ENCODE measurements around the gene CDH22.

CDH22 gene

GRCh38 chr20:46328200-46328882 lies 20.0 kb upstream of the CDH22 start:
- DNase-seq (ENCODE audit: low read depth): no peak
- no peaks in the 10 kb centered on the region for H3K4me1 ChIP-seq (ENCODE audit: control insufficient read depth, insufficient read depth, low read length)

GRCh38 chr20:46327557-46327956 lies 19.3 kb upstream of the CDH22 start:
- no peaks in the 10 kb centered on the region for H3K36me3 ChIP-seq (ENCODE audit: control insufficient read depth, insufficient read depth, low read length, severe bottlenecking)
- no peak for DNase-seq (ENCODE audit: low read depth)
- no peaks in the 10 kb centered on the region for H3K9me3 ChIP-seq (ENCODE audit: control insufficient read depth, low read length)
- peaks cover 67% of the 10 kb centered on the region for H3K27me3 ChIP-seq (replicated peaks; ENCODE audit: control insufficient read depth, insufficient read depth, low read length)
- H3K4me1 ChIP-seq (ENCODE audit: control insufficient read depth, insufficient read depth, low read length): no peaks in the 10 kb centered on the region
- H3K4me3 ChIP-seq (ENCODE audit: low read length): no peak overlapping the region
- no peak overlapping the region for H3K9ac ChIP-seq (ENCODE audit: low read length)

More at GRCh38 chr20:46328200-46328882, 20.0 kb upstream of the CDH22 start:
- H3K4me3 ChIP-seq (ENCODE audit: low read length): no peak overlapping the region
- H3K36me3 ChIP-seq (ENCODE audit: control insufficient read depth, insufficient read depth, low read length, severe bottlenecking): no peaks in the 10 kb centered on the region
- no peak overlapping the region for H3K9ac ChIP-seq (ENCODE audit: low read length)
- peaks cover 66% of the 10 kb centered on the region for H3K27me3 ChIP-seq (replicated peaks; ENCODE audit: control insufficient read depth, insufficient read depth, low read length)
- no peaks in the 10 kb centered on the region for H3K9me3 ChIP-seq (ENCODE audit: control insufficient read depth, low read length)

GRCh38 chr20:46325789-46326188 lies 17.5 kb upstream of the CDH22 start:
- Histone ChIP-seq H3K27me3 (replicated peaks; ENCODE audit: control insufficient read depth, insufficient read depth, low read length) (peaks cover 68% of the 10 kb centered on the region), H3K4me1 (ENCODE audit: control insufficient read depth, insufficient read depth, low read length) (no peaks in the 10 kb centered on the region), H3K9ac (ENCODE audit: low read length) (no peak overlapping the region), H3K9me3 (ENCODE audit: control insufficient read depth, low read length) (no peaks in the 10 kb centered on the region), H3K36me3 (ENCODE audit: control insufficient read depth, insufficient read depth, low read length, severe bottlenecking) (no peaks in the 10 kb centered on the region), H3K4me3 (ENCODE audit: low read length) (no peak overlapping the region)
- DNase-seq (ENCODE audit: low read depth): no peak

DNA sequence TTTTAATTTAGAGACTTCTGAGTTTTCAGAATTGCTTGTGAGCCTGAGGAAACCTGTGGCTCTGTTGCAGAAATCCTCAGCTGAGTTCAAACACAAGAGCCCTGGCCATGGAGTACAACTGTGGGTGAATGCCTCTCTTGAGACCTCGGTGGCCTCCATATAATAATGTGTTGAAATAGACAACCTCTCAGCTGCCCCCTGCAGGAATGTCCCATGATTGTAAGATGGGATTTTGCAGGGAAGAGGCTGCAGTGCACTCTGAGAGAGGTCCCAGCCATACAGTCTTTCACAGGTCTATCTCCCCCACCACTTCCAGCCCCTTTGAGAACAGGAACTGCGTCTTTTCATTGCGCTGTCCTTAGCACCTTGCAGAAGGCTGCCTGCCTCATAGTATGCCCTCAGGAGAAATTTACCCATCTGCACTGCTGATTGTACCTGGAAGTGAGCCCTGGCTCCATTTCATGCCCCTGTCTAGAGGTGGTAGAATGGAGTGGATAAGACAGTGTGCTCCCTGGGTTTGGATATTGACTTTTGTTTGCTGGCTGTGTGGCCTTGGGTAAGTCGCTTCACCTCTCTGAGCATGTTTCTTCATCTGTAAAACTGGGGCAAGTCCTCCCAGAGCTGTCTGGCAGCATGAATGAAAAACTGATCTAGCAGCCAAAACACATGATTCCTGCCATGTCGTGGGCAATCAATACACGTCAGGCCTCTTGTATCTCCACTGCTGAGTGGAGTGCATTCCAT lies 16.8 kb upstream of the CDH22 start:
- no peak overlapping the region for H3K9ac ChIP-seq (ENCODE audit: low read length)
- no peak overlapping the region for H3K4me3 ChIP-seq (ENCODE audit: low read length)
- no peaks in the 10 kb centered on the region for H3K9me3 ChIP-seq (ENCODE audit: control insufficient read depth, low read length)
- H3K36me3 ChIP-seq (ENCODE audit: control insufficient read depth, insufficient read depth, low read length, severe bottlenecking): no peaks in the 10 kb centered on the region
- peak; percentile 42 for DNase-seq (ENCODE audit: low read depth)
- H3K4me1 ChIP-seq (ENCODE audit: control insufficient read depth, insufficient read depth, low read length): no peaks in the 10 kb centered on the region
- peaks cover 70% of the 10 kb centered on the region for H3K27me3 ChIP-seq (replicated peaks; ENCODE audit: control insufficient read depth, insufficient read depth, low read length)

GRCh38 chr20:46324379-46324778 lies 16.1 kb upstream of the CDH22 start:
- H3K27me3 ChIP-seq (replicated peaks; ENCODE audit: control insufficient read depth, insufficient read depth, low read length): peaks cover 74% of the 10 kb centered on the region

GRCh38 chr20:46323557-46323956 lies 15.3 kb upstream of the CDH22 start:
- Histone ChIP-seq H3K27me3 (replicated peaks; ENCODE audit: control insufficient read depth, insufficient read depth, low read length) (peaks cover 75% of the 10 kb centered on the region), H3K9me3 (ENCODE audit: control insufficient read depth, low read length) (no peaks in the 10 kb centered on the region), H3K36me3 (ENCODE audit: control insufficient read depth, insufficient read depth, low read length, severe bottlenecking) (no peaks in the 10 kb centered on the region), H3K4me3 (ENCODE audit: low read length) (no peak overlapping the region), H3K4me1 (ENCODE audit: control insufficient read depth, insufficient read depth, low read length) (no peaks in the 10 kb centered on the region), H3K9ac (ENCODE audit: low read length) (no peak overlapping the region)
- no peak for DNase-seq (ENCODE audit: low read depth)

More at GRCh38 chr20:46324379-46324778, 16.1 kb upstream of the CDH22 start:
- Histone ChIP-seq H3K9me3 (ENCODE audit: control insufficient read depth, low read length) (no peaks in the 10 kb centered on the region), H3K9ac (ENCODE audit: low read length) (no peak overlapping the region), H3K36me3 (ENCODE audit: control insufficient read depth, insufficient read depth, low read length, severe bottlenecking) (no peaks in the 10 kb centered on the region), H3K4me3 (ENCODE audit: low read length) (no peak overlapping the region), H3K4me1 (ENCODE audit: control insufficient read depth, insufficient read depth, low read length) (no peaks in the 10 kb centered on the region)
- DNase-seq (ENCODE audit: low read depth): no peak

GRCh38 chr20:46322641-46323040 lies 14.3 kb upstream of the CDH22 start:
- Histone ChIP-seq H3K4me3 (ENCODE audit: low read length) (no peak overlapping the region), H3K27me3 (replicated peaks; ENCODE audit: control insufficient read depth, insufficient read depth, low read length) (peaks cover 79% of the 10 kb centered on the region), H3K9ac (ENCODE audit: low read length) (no peak overlapping the region), H3K4me1 (ENCODE audit: control insufficient read depth, insufficient read depth, low read length) (no peaks in the 10 kb centered on the region), H3K36me3 (ENCODE audit: control insufficient read depth, insufficient read depth, low read length, severe bottlenecking) (no peaks in the 10 kb centered on the region), H3K9me3 (ENCODE audit: control insufficient read depth, low read length) (no peaks in the 10 kb centered on the region)
- no peak for DNase-seq (ENCODE audit: low read depth)

GRCh38 chr20:46317685-46318177 lies 9.4 kb upstream of the CDH22 start:
- Histone ChIP-seq H3K36me3 (ENCODE audit: control insufficient read depth, insufficient read depth, low read length, severe bottlenecking) (no peaks in the 10 kb centered on the region), H3K9ac (ENCODE audit: low read length) (no peak overlapping the region), H3K4me3 (ENCODE audit: low read length) (no peak overlapping the region), H3K27me3 (replicated peaks; ENCODE audit: control insufficient read depth, insufficient read depth, low read length) (peaks cover 88% of the 10 kb centered on the region), H3K9me3 (ENCODE audit: control insufficient read depth, low read length) (no peaks in the 10 kb centered on the region), H3K4me1 (ENCODE audit: control insufficient read depth, insufficient read depth, low read length) (no peaks in the 10 kb centered on the region)
- DNase-seq (ENCODE audit: low read depth): no peak

GRCh38 chr20:46316984-46317684 lies 8.8 kb upstream of the CDH22 start:
- H3K4me1 ChIP-seq (ENCODE audit: control insufficient read depth, insufficient read depth, low read length): no peaks in the 10 kb centered on the region
- H3K9ac ChIP-seq (ENCODE audit: low read length): no peak overlapping the region
- no peak overlapping the region for H3K4me3 ChIP-seq (ENCODE audit: low read length)
- H3K36me3 ChIP-seq (ENCODE audit: control insufficient read depth, insufficient read depth, low read length, severe bottlenecking): no peaks in the 10 kb centered on the region
- H3K27me3 ChIP-seq (replicated peaks; ENCODE audit: control insufficient read depth, insufficient read depth, low read length): peaks cover 91% of the 10 kb centered on the region
- no peaks in the 10 kb centered on the region for H3K9me3 ChIP-seq (ENCODE audit: control insufficient read depth, low read length)
- DNase-seq (ENCODE audit: low read depth): no peak

GRCh38 chr20:46315311-46315710 lies 7.0 kb upstream of the CDH22 start:
- H3K9ac ChIP-seq (ENCODE audit: low read length): no peak overlapping the region
- no peak overlapping the region for H3K4me3 ChIP-seq (ENCODE audit: low read length)
- peaks cover 93% of the 10 kb centered on the region for H3K27me3 ChIP-seq (replicated peaks; ENCODE audit: control insufficient read depth, insufficient read depth, low read length)
- no peaks in the 10 kb centered on the region for H3K9me3 ChIP-seq (ENCODE audit: control insufficient read depth, low read length)
- H3K36me3 ChIP-seq (ENCODE audit: control insufficient read depth, insufficient read depth, low read length, severe bottlenecking): no peaks in the 10 kb centered on the region
- no peak for DNase-seq (ENCODE audit: low read depth)
- H3K4me1 ChIP-seq (ENCODE audit: control insufficient read depth, insufficient read depth, low read length): no peaks in the 10 kb centered on the region
